NB4 (cell line): ENCODE results near the gene LFNG.

Source experiments
- DNase-seq: peaks from one replicate; pipeline ENCODE4 v3.0.0; 2010; ENCODE audit warnings: low read depth
- H3K4me3 ChIP-seq: one replicate; pipeline ENCODE4 v1.5.1; 2011; ENCODE audit warnings: mild to moderate bottlenecking, low read depth, low read length, moderate library complexity
- CTCF ChIP-seq: IDR thresholded peaks from one replicate; pipeline ENCODE4 v1.5.1; 2012; ENCODE audit warnings: low read depth, low read length
- MAX ChIP-seq: IDR thresholded peaks from 2 replicates; pipeline ENCODE4 v1.6.1; 2011; ENCODE audit warnings: low read depth, low read length
- MYC ChIP-seq: IDR thresholded peaks from 2 replicates; pipeline ENCODE4 v1.6.1; 2011; ENCODE audit warnings: low read depth, low read length
- POLR2A ChIP-seq: IDR thresholded peaks from 2 replicates; pipeline ENCODE4 v1.6.1; 2011; ENCODE audit warnings: mild to moderate bottlenecking; ENCODE audit not compliant: insufficient read length; ENCODE audit errors: extremely low read depth

Gene LFNG

GRCh38 chr7:2503056-2503941 lies 16.3 kb upstream of the LFNG start:
- no peak overlapping the region for H3K4me3 ChIP-seq
- TF ChIP-seq MYC (no peak), MAX (no peak)
- DNase-seq: no peak

GRCh38 chr7:2504128-2504888 lies 15.3 kb upstream of the LFNG start:
- DNase-seq: no peak
- no peak for TF ChIP-seq CTCF
- H3K4me3 ChIP-seq: no peak overlapping the region

GRCh38 chr7:2504889-2505375 lies 14.6 kb upstream of the LFNG start:
- TF ChIP-seq POLR2A: no peak
- TF ChIP-seq MAX: no peak
- TF ChIP-seq MYC: no peak
- no peak for TF ChIP-seq CTCF
- DNase-seq: no peak
- H3K4me3 ChIP-seq: no peak overlapping the region

GRCh38 chr7:2505401-2505800 lies 14.2 kb upstream of the LFNG start:
- DNase-seq: no peak
- no peak overlapping the region for H3K4me3 ChIP-seq
- no peak for TF ChIP-seq MYC

- H3K4me3 ChIP-seq: no peak overlapping the region
- TF ChIP-seq CTCF: no peak
- TF ChIP-seq MAX: no peak
- no peak for TF ChIP-seq MYC
- no peak for TF ChIP-seq POLR2A
- DNase-seq: no peak
Measured at GRCh38 chr7:2507208-2507916, 12.2 kb upstream of the LFNG start.

GRCh38 chr7:2507917-2508306 lies 11.7 kb upstream of the LFNG start:
- no peak for TF ChIP-seq MYC
- no peak for TF ChIP-seq CTCF
- no peak for TF ChIP-seq POLR2A
- no peak for TF ChIP-seq MAX
- DNase-seq: no peak
- no peak overlapping the region for H3K4me3 ChIP-seq
